B cell (primary cell): ENCODE data around the gene OR10J4. TPM values are rescaled to one million over a fixed set of nuclear protein-coding genes. Genes with fewer than 3 reads are reported as not detected.

Source experiments
- ATAC-seq: fragments of 200-7000 bp; cut with Tn5 transposase; one replicate; pipeline ENCODE4 v1.10.0; 2021; ENCODE audit warnings: low read depth, mild to moderate bottlenecking, moderate number of reproducible peaks, moderate library complexity
- CTCF ChIA-PET: fragments of 350-600 bp; sonication (Branson Sonifier 250); formaldehyde crosslinking; loops from one replicate; lab custom pipeline; 2021; ENCODE audit warnings: antibody characterized with exemption, inconsistent platforms; lab: Charles Lee
- POLR2A ChIA-PET: fragments of 350-600 bp; sonication (Branson Sonifier 250); formaldehyde crosslinking; loops from one replicate; lab custom pipeline; 2021; ENCODE audit warnings: antibody characterized with exemption; lab: Charles Lee
- DNase-seq: peaks from one replicate; pipeline ENCODE4 v3.0.0; 2013
- H2AFZ ChIP-seq: 2 replicates; pipeline ENCODE4 v1.6.1; 2012; ENCODE audit warnings: mild to moderate bottlenecking, low read depth, low read length; ENCODE audit not compliant: insufficient read depth, poor library complexity, severe bottlenecking
- H3K27ac ChIP-seq, 2 donors: 1 replicate in 1 of 2; 2 replicates in 1 of 2; pipeline ENCODE4 v1.5.1; 2012 to 2013; ENCODE audit warnings: low read length in 2 of 2, mild to moderate bottlenecking in 2 of 2, moderate library complexity in 1 of 2
- H3K27me3 ChIP-seq, 4 experiments: fragments of 200-600 bp in 1 of 4; sonication (generic) in 1 of 4; replicated peaks in 1 of 4; 1 replicate in 2 of 4; 2 replicates in 2 of 4; pipeline versions ENCODE4 v1.6.1 to v1.7.0; 2013 to 2016; ENCODE audit warnings: low read length in 3 of 4, mild to moderate bottlenecking in 2 of 4, mixed read lengths in 1 of 4, moderate library complexity in 1 of 4; ENCODE audit not compliant: insufficient read depth in 4 of 4, control insufficient read depth in 3 of 4; ENCODE audit errors: control extremely low read depth in 1 of 4
- H3K36me3 ChIP-seq, 2 experiments: replicated peaks in 1 of 2; 1 replicate in 1 of 2; 2 replicates in 1 of 2; pipeline versions ENCODE4 v1.6.1 to v1.7.1; 2013; ENCODE audit warnings: low read length in 1 of 2; ENCODE audit not compliant: insufficient read depth in 2 of 2, control insufficient read depth in 1 of 2; ENCODE audit errors: control extremely low read depth in 1 of 2, extremely low read depth in 1 of 2
- H3K4me1 ChIP-seq, 2 donors: fragments of 200-600 bp in 1 of 2; sonication (generic) in 1 of 2; 1 replicate in 1 of 2; 2 replicates in 1 of 2; pipeline versions ENCODE4 v1.5.1 to v1.6.1; 2013 to 2017; ENCODE audit warnings: low read length in 2 of 2; ENCODE audit not compliant: control insufficient read depth in 2 of 2, insufficient read depth in 2 of 2
- H3K4me2 ChIP-seq: replicated peaks from 2 replicates; pipeline ENCODE3; 2012; ENCODE audit warnings: mild to moderate bottlenecking, low read depth, low read length; ENCODE audit not compliant: poor library complexity, severe bottlenecking
- H3K4me3 ChIP-seq, 5 experiments: fragments of 200-600 bp in 1 of 5; sonication (generic) in 1 of 5; 1 replicate in 3 of 5; 2 replicates in 2 of 5; pipeline versions ENCODE4 v1.5.1 to v1.7.0; 2011 to 2016; ENCODE audit warnings: low read length in 4 of 5, mild to moderate bottlenecking in 4 of 5, low read depth in 2 of 5, control low read depth in 1 of 5, moderate library complexity in 1 of 5; ENCODE audit not compliant: insufficient read depth in 1 of 5; ENCODE audit errors: control extremely low read depth in 1 of 5, extremely low read depth in 1 of 5
- H3K79me2 ChIP-seq: fragments of 200-600 bp; sonication (generic); one replicate; pipeline ENCODE4 v1.6.0; 2016; ENCODE audit warnings: low read length; ENCODE audit not compliant: control insufficient read depth, insufficient read depth
- H3K9ac ChIP-seq: fragments of 200-600 bp; sonication (generic); 2 replicates; pipeline ENCODE4 v1.6.1; 2017; ENCODE audit warnings: mild to moderate bottlenecking, low read length, moderate library complexity
- H3K9me3 ChIP-seq, 3 donors: one replicate each; pipeline versions ENCODE4 v1.6.1 to v1.7.1; 2013; ENCODE audit warnings: low read length in 2 of 3; ENCODE audit not compliant: control insufficient read depth in 2 of 3, insufficient read depth in 1 of 3; ENCODE audit errors: control extremely low read depth in 1 of 3
- H4K20me1 ChIP-seq: 2 replicates; pipeline ENCODE4 v1.6.0; 2012; ENCODE audit warnings: mild to moderate bottlenecking, low read length; ENCODE audit not compliant: insufficient read depth, control insufficient read depth, poor library complexity, severe bottlenecking
- H3K27ac Mint-ChIP-seq: one replicate; pipeline ENCODE4 v1.8.0; 2021; ENCODE audit warnings: mixed read lengths
- H3K27me3 Mint-ChIP-seq: one replicate; pipeline ENCODE4 v1.8.0; 2021; ENCODE audit warnings: mixed read lengths
- H3K4me1 Mint-ChIP-seq: one replicate; pipeline ENCODE4 v1.8.0; 2021; ENCODE audit warnings: mixed read lengths
- H3K4me3 Mint-ChIP-seq: one replicate; pipeline ENCODE4 v1.8.0; 2021; ENCODE audit warnings: mixed read lengths
- H3K9me3 Mint-ChIP-seq: one replicate; pipeline ENCODE4 v1.8.0; 2022; ENCODE audit warnings: mixed read lengths; ENCODE audit not compliant: insufficient read depth
- CTCF ChIP-seq: fragments of 200-600 bp; IDR thresholded peaks from one replicate; pipeline ENCODE4 v1.8.0; 2022; ENCODE audit warnings: antibody characterized with exemption, mild to moderate bottlenecking
- EZH2 ChIP-seq: IDR thresholded peaks from 2 replicates; pipeline ENCODE4 v1.6.1; 2012; ENCODE audit warnings: borderline replicate concordance, low read depth, mild to moderate bottlenecking, moderate library complexity, low read length; ENCODE audit not compliant: insufficient read depth, poor library complexity, severe bottlenecking
- WGBS: methylation state at CpG from one replicate; pipeline ENCODE4 v1.1.5; 2013; ENCODE audit warnings: missing lambda C conversion rate; ENCODE audit not compliant: insufficient coverage; 5-methylcytosine and 5-hydroxymethylcytosine counted together
- intact Hi-C: fragments of 100-400 bp; cut with micrococcal nuclease; formaldehyde crosslinking; loops from one replicate; pipeline ENCODE4 v1.10.0; 2022
- polyA minus RNA-seq: library from RNA; depleted of rRNA, polyadenylated mRNA; stranded (reverse); fragments of >200 nt; gene quantifications from 2 replicates; pipeline ENCODE4 v1.2.3, GENCODE V29; 2012
- polyA plus RNA-seq: library from polyadenylated mRNA; depleted of rRNA; stranded (reverse); fragments of >200 nt; gene quantifications from 2 replicates; pipeline ENCODE4 v1.2.3, GENCODE V29; 2012
- total RNA-seq, 2 donors: library from RNA; stranded (reverse); fragments of 120-200 nt in 1 of 2; gene quantifications; 1 replicate in 1 of 2; 2 replicates in 1 of 2; pipeline versions ENCODE4 v1.2.3 to v1.2.4, GENCODE V29; 2013 to 2022

The OR10J4 gene
- total RNA-seq (not detected in 2 replicates), polyA plus RNA-seq (not detected in 2 replicates), polyA minus RNA-seq (0.29 TPM in 1 of 2 replicates, not detected in the other)
- total RNA-seq (2013): not detected

- CTCF ChIA-PET: no interaction called here
- no peak for ATAC-seq
- H3K9me3 Mint-ChIP-seq: no peaks in the 10 kb centered on the region
These were observed at the start of gene OR10J4 for GRCh38 chr1:159431904-159432303. Gene OR10J4 (plus strand): TSS chr1:159432204.

GRCh38 chr1:159406821-159407220 lies 25.2 kb upstream of the OR10J4 start:
- no peaks in the 10 kb centered on the region for H3K4me1 Mint-ChIP-seq
- no peak overlapping the region for H3K27ac Mint-ChIP-seq

More at GRCh38 chr1:159431904-159432303, at the start of gene OR10J4:
- Mint-ChIP-seq H3K4me1 (no peaks in the 10 kb centered on the region), H3K27ac (no peak within 1 kb of the TSS), H3K27me3 (peaks cover 19% of the 10 kb centered on the region), H3K4me3 (no peak within 1 kb of the TSS)
- Histone ChIP-seq H2AFZ (no peak within 1 kb of the TSS), H3K4me3 (no peak within 1 kb of the TSS), H4K20me1 (no peaks in the 10 kb centered on the region), H3K9me3 (no peaks in the 10 kb centered on the region), H3K27ac (no peak within 1 kb of the TSS), H3K36me3 (no peaks in the 10 kb centered on the region), H3K4me2 (no peak within 1 kb of the TSS), H3K4me1 (no peaks in the 10 kb centered on the region), H3K9ac (no peak within 1 kb of the TSS), H3K79me2 (no peaks in the 10 kb centered on the region), H3K27me3 (no peaks in the 10 kb centered on the region)
- WGBS: 100% methylated on average over 1 of the region's 1 CpG
- intact Hi-C loops: no loop called here
- TF ChIP-seq CTCF: no peak
- no peak for TF ChIP-seq EZH2
- POLR2A ChIA-PET: no interaction called here
- no peak for DNase-seq

More at GRCh38 chr1:159406821-159407220, 25.2 kb upstream of the OR10J4 start:
- DNase-seq (no peak), ATAC-seq (no peak)
- ChIA-PET CTCF (no interaction called here), POLR2A (no interaction called here)
- Histone ChIP-seq H4K20me1 (no peaks in the 10 kb centered on the region), H3K4me3 (no peak overlapping the region), H2AFZ (no peak overlapping the region), H3K36me3 (no peaks in the 10 kb centered on the region), H3K79me2 (no peaks in the 10 kb centered on the region), H3K4me1 (no peaks in the 10 kb centered on the region), H3K9ac (no peak overlapping the region), H3K9me3 (no peaks in the 10 kb centered on the region), H3K27ac (no peak overlapping the region), H3K27me3 (no peaks in the 10 kb centered on the region), H3K4me2 (no peak overlapping the region)
- Mint-ChIP-seq H3K9me3 (peaks cover 4% of the 10 kb centered on the region), H3K4me3 (no peak overlapping the region), H3K27me3 (peaks cover 3% of the 10 kb centered on the region)
- intact Hi-C loops: no loop called here
- no CpG with 5 or more reads among the region's 2 CpGs for WGBS
- TF ChIP-seq EZH2 (no peak), CTCF (no peak)
